ENCODE data around the gene CDIP1.

Gene CDIP1

GRCh38 chr16:4561596-4561995, 23.0 kb upstream of the CDIP1 start:
- no peak overlapping the region for H3K4me3 ChIP-seq (ENCODE audit: low read depth, low read length)
- DNase-seq (ENCODE audit: low read depth): no peak
- no peak for TF ChIP-seq CTCF (conservative IDR thresholded peaks at IDR 0.05; ENCODE audit: low read depth, low read length)

GRCh38 chr16:4557973-4558372, 19.4 kb upstream of the CDIP1 start:
- peak; percentile 22 for DNase-seq (ENCODE audit: low read depth)
- no peak overlapping the region for H3K4me3 ChIP-seq (ENCODE audit: low read depth, low read length)
- no peak for TF ChIP-seq CTCF (conservative IDR thresholded peaks at IDR 0.05; ENCODE audit: low read depth, low read length)

GRCh38 chr16:4556580-4556979, 18.0 kb upstream of the CDIP1 start:
- no peak overlapping the region for H3K4me3 ChIP-seq (ENCODE audit: low read depth, low read length)
- no peak for TF ChIP-seq CTCF (conservative IDR thresholded peaks at IDR 0.05; ENCODE audit: low read depth, low read length)
- DNase-seq (ENCODE audit: low read depth): no peak

GRCh38 chr16:4556112-4556511, 17.5 kb upstream of the CDIP1 start, which contains the start of gene C16orf96:
Gene C16orf96 (plus strand): TSS chr16:4556340. CDS start chr16:4556490, 150 bp downstream.
- TF ChIP-seq CTCF (conservative IDR thresholded peaks at IDR 0.05; ENCODE audit: low read depth, low read length): no peak
- peak; percentile 25 for DNase-seq (ENCODE audit: low read depth)
- no peak within 1 kb of the TSS for H3K4me3 ChIP-seq (ENCODE audit: low read depth, low read length)

- no peak for DNase-seq (ENCODE audit: low read depth)
- H3K4me3 ChIP-seq (ENCODE audit: low read depth, low read length): no peak overlapping the region
- TF ChIP-seq CTCF (conservative IDR thresholded peaks at IDR 0.05; ENCODE audit: low read depth, low read length): no peak
Observed at GRCh38 chr16:4552541-4552940, 14.0 kb upstream of the CDIP1 start.

GRCh38 chr16:4550591-4550990, 12.0 kb upstream of the CDIP1 start:
- no peak for TF ChIP-seq CTCF (conservative IDR thresholded peaks at IDR 0.05; ENCODE audit: low read depth, low read length)
- H3K4me3 ChIP-seq (ENCODE audit: low read depth, low read length): no peak overlapping the region
- no peak for DNase-seq (ENCODE audit: low read depth)

- H3K4me3 ChIP-seq (ENCODE audit: low read depth, low read length): no peak overlapping the region
- no peak for DNase-seq (ENCODE audit: low read depth)
- no peak for TF ChIP-seq CTCF (conservative IDR thresholded peaks at IDR 0.05; ENCODE audit: low read depth, low read length)
Observed at GRCh38 chr16:4548124-4548523, 9.6 kb upstream of the CDIP1 start.

Measured in choroid plexus epithelial cell (primary cell).